ENCODE results near the gene ACVRL1.

ACVRL1 gene

DNA sequence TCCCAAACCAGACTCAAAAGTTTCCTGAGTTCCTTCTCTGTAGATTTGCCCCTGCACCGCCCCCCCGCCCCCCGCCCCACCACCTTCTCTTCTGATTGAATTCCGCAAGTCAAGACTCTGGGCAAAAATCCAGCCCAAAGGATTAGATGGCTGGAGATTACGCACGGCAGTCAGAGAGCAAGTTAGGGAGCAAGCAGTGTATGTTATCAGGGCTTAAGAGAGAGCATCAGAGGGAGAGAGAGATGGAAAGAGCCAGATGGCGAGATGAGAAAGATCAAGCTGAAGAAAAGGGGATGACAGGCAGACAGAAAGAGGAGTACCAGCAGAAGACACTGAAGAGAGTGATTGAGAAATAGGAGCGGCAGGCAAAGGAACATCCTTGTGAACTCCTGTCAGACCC is 33.3 kb upstream of the ACVRL1 start:
- H3K4me1 ChIP-seq (ENCODE audit: control insufficient read depth in 2 of 2, insufficient read depth in 1 of 2, low read depth in 1 of 2, low read length in 2 of 2), result peaks cover 19 to 45% of the 10 kb centered on the region in 2 donors
- no peak overlapping the region for H2BK15ac ChIP-seq (ENCODE audit: low read length)
- H3K9ac ChIP-seq (ENCODE audit: low read depth, low read length, poor library complexity), result no peak overlapping the region
- DNase-seq (ENCODE audit: low spot score), result no peak
- WGBS, 2 donors (ENCODE audit: extremely low coverage in 2 of 2, insufficient read length in 2 of 2, insufficient replicate concordance in 1 of 2), result no CpG with 5 or more reads among the region's 8 CpGs
- no peak overlapping the region for H3K23ac ChIP-seq (ENCODE audit: low read depth, low read length, poor library complexity)
- no peak overlapping the region for H3K4me2 ChIP-seq (ENCODE audit: insufficient read depth, low read length, poor library complexity, severe bottlenecking)
- H3K27ac ChIP-seq (replicated peaks; ENCODE audit: low read length), result no peak overlapping the region
- H2AK5ac ChIP-seq (ENCODE audit: low read depth, low read length), result no peak overlapping the region
- H2BK120ac ChIP-seq (ENCODE audit: low read depth, low read length), result no peak overlapping the region
- H3K14ac ChIP-seq (ENCODE audit: low read length), result no peak overlapping the region
- no peak overlapping the region for H4K91ac ChIP-seq (ENCODE audit: low read depth, low read length, poor library complexity)
- no peak overlapping the region for H3K4ac ChIP-seq (ENCODE audit: low read length)
- H3K36me3 ChIP-seq (replicated peaks in 1 of 2; ENCODE audit: control insufficient read depth in 2 of 2, insufficient read depth in 2 of 2, low read length in 2 of 2), result no peaks in the 10 kb centered on the region
- H2AFZ ChIP-seq (ENCODE audit: low read length), result no peak overlapping the region
- H3K4me3 ChIP-seq (ENCODE audit: low read length in 2 of 2), result no peak overlapping the region
- H4K8ac ChIP-seq (ENCODE audit: low read depth, low read length), result no peak overlapping the region
- no peaks in the 10 kb centered on the region for H3K9me3 ChIP-seq (replicated peaks in 1 of 2; ENCODE audit: control insufficient read depth in 2 of 2, insufficient read depth in 1 of 2, low read depth in 1 of 2, low read length in 2 of 2)
- no peak overlapping the region for H3K18ac ChIP-seq (ENCODE audit: low read length)
- no peak overlapping the region for H2BK12ac ChIP-seq (ENCODE audit: low read length)
- no peaks in the 10 kb centered on the region for H3K79me1 ChIP-seq (ENCODE audit: low read depth, low read length)
- H3K27me3 ChIP-seq (ENCODE audit: control insufficient read depth in 3 of 3, insufficient read depth in 3 of 3, low read depth in 1 of 3, low read length in 3 of 3), result peaks cover 0 to 26% (median 0%) of the 10 kb centered on the region in 3 experiments
- no peak overlapping the region for H2BK5ac ChIP-seq (ENCODE audit: low read length)

DNA sequence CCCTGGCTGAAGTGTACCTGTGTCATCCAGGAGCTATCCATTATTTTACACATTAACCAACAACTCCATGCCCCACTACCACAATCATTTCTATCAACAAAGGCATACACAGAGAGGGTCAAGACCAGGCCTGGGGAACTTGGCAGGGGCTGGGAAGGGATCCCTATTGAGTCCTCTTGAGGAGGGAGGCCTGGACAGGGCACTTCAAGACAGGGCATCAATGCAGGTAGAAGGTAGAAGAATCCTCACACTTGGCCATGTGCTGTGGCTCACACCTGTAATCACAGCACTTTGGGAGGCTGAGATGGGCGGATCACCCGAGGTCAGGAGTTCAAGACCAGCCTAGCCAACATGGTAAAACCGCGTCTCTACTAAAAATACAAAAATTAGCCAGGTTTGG is 32.8 kb upstream of the ACVRL1 start:
- Histone ChIP-seq H2BK120ac (ENCODE audit: low read depth, low read length) (no peak overlapping the region), H2BK12ac (ENCODE audit: low read length) (no peak overlapping the region), H4K8ac (ENCODE audit: low read depth, low read length) (no peak overlapping the region), H3K23ac (ENCODE audit: low read depth, low read length, poor library complexity) (no peak overlapping the region), H3K79me1 (ENCODE audit: low read depth, low read length) (no peaks in the 10 kb centered on the region), H2AK5ac (ENCODE audit: low read depth, low read length) (no peak overlapping the region), H3K27me3 (ENCODE audit: control insufficient read depth in 3 of 3, insufficient read depth in 3 of 3, low read depth in 1 of 3, low read length in 3 of 3) (peaks cover 0 to 22% (median 0%) of the 10 kb centered on the region in 3 experiments), H3K14ac (ENCODE audit: low read length) (no peak overlapping the region), H3K4me1 (ENCODE audit: control insufficient read depth in 2 of 2, insufficient read depth in 1 of 2, low read depth in 1 of 2, low read length in 2 of 2) (peaks cover 19 to 41% of the 10 kb centered on the region in 2 donors), H2AFZ (ENCODE audit: low read length) (no peak overlapping the region), H3K4me3 (ENCODE audit: low read length in 2 of 2) (no peak overlapping the region), H2BK5ac (ENCODE audit: low read length) (no peak overlapping the region), H4K91ac (ENCODE audit: low read depth, low read length, poor library complexity) (no peak overlapping the region), H3K36me3 (replicated peaks in 1 of 2; ENCODE audit: control insufficient read depth in 2 of 2, insufficient read depth in 2 of 2, low read length in 2 of 2) (no peaks in the 10 kb centered on the region), H3K4me2 (ENCODE audit: insufficient read depth, low read length, poor library complexity, severe bottlenecking) (no peak overlapping the region), H3K27ac (replicated peaks; ENCODE audit: low read length) (no peak overlapping the region), H3K4ac (ENCODE audit: low read length) (no peak overlapping the region), H3K9ac (ENCODE audit: low read depth, low read length, poor library complexity) (no peak overlapping the region), H3K18ac (ENCODE audit: low read length) (no peak overlapping the region), H2BK15ac (ENCODE audit: low read length) (no peak overlapping the region), H3K9me3 (replicated peaks in 1 of 2; ENCODE audit: control insufficient read depth in 2 of 2, insufficient read depth in 1 of 2, low read depth in 1 of 2, low read length in 2 of 2) (no peaks in the 10 kb centered on the region)
- DNase-seq (ENCODE audit: low spot score), result no peak
- WGBS, 2 donors (ENCODE audit: extremely low coverage in 2 of 2, insufficient read length in 2 of 2, insufficient replicate concordance in 1 of 2), result no CpG with 5 or more reads among the region's 4 CpGs

DNA sequence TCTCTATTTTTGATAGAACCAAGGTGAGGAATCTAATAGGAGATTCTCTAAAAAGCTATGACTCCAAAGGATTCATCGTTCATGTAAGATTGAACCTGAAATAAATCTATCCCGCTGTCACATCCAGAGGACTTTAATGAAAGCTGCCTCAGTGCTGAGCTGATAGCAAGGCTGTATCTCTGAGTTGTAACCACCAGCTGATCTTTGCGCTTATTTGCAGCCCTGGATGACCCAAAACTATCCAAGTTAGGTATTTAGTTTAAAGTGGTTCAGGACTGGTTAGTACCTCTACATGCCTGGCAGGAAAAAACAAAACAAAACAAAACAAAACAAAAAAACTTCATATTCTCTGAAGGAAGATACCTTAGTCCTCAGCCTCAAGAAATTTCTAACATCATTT is 28.2 kb upstream of the ACVRL1 start:
- H3K4me3 ChIP-seq (ENCODE audit: low read length in 2 of 2), result no peak overlapping the region
- WGBS, 2 donors (ENCODE audit: extremely low coverage in 2 of 2, insufficient read length in 2 of 2, insufficient replicate concordance in 1 of 2), result no CpG with 5 or more reads among the region's 3 CpGs
- H3K14ac ChIP-seq (ENCODE audit: low read length), result no peak overlapping the region
- H3K4me2 ChIP-seq (ENCODE audit: insufficient read depth, low read length, poor library complexity, severe bottlenecking), result no peak overlapping the region
- no peak overlapping the region for H3K9ac ChIP-seq (ENCODE audit: low read depth, low read length, poor library complexity)
- H3K79me1 ChIP-seq (ENCODE audit: low read depth, low read length), result no peaks in the 10 kb centered on the region
- no peaks in the 10 kb centered on the region for H3K27me3 ChIP-seq (ENCODE audit: control insufficient read depth in 3 of 3, insufficient read depth in 3 of 3, low read depth in 1 of 3, low read length in 3 of 3)
- H3K18ac ChIP-seq (ENCODE audit: low read length), result no peak overlapping the region
- no peak overlapping the region for H4K91ac ChIP-seq (ENCODE audit: low read depth, low read length, poor library complexity)
- H3K36me3 ChIP-seq (replicated peaks in 1 of 2; ENCODE audit: control insufficient read depth in 2 of 2, insufficient read depth in 2 of 2, low read length in 2 of 2), result no peaks in the 10 kb centered on the region
- H2AFZ ChIP-seq (ENCODE audit: low read length), result no peak overlapping the region
- no peak overlapping the region for H4K8ac ChIP-seq (ENCODE audit: low read depth, low read length)
- no peak overlapping the region for H2BK15ac ChIP-seq (ENCODE audit: low read length)
- no peak overlapping the region for H3K27ac ChIP-seq (replicated peaks; ENCODE audit: low read length)
- H3K23ac ChIP-seq (ENCODE audit: low read depth, low read length, poor library complexity), result no peak overlapping the region
- DNase-seq (ENCODE audit: low spot score), result no peak
- H2AK5ac ChIP-seq (ENCODE audit: low read depth, low read length), result no peak overlapping the region
- H2BK12ac ChIP-seq (ENCODE audit: low read length), result no peak overlapping the region
- H3K4ac ChIP-seq (ENCODE audit: low read length), result no peak overlapping the region
- peaks cover 0 to 3% of the 10 kb centered on the region in 2 donors for H3K9me3 ChIP-seq (replicated peaks in 1 of 2; ENCODE audit: control insufficient read depth in 2 of 2, insufficient read depth in 1 of 2, low read depth in 1 of 2, low read length in 2 of 2)
- peaks cover 3 to 5% of the 10 kb centered on the region in 2 donors for H3K4me1 ChIP-seq (ENCODE audit: control insufficient read depth in 2 of 2, insufficient read depth in 1 of 2, low read depth in 1 of 2, low read length in 2 of 2)
- no peak overlapping the region for H2BK5ac ChIP-seq (ENCODE audit: low read length)
- no peak overlapping the region for H2BK120ac ChIP-seq (ENCODE audit: low read depth, low read length)

DNA sequence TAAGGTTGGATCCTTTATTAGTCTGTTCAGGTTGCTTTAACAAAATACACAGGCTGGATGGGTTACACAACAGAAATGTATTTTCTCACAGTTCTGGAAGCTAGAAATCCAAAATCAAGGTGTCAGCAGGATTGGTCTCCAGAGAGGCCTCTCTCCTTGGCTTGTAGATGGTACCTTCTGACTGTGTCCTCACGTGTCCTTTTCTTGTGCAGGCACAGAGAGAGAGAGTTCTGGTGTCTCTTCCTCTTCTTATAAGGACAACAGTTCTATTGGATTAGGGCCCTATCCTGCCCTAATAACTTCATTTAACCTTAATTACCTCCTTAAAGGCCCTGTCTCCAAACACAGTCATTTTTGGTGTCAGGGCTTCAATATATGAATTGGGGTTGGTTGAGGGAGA is 24.0 kb upstream of the ACVRL1 start:
- Histone ChIP-seq H4K91ac (ENCODE audit: low read depth, low read length, poor library complexity) (no peak overlapping the region), H3K79me1 (ENCODE audit: low read depth, low read length) (no peaks in the 10 kb centered on the region), H2AFZ (ENCODE audit: low read length) (no peak overlapping the region), H3K18ac (ENCODE audit: low read length) (no peak overlapping the region), H3K36me3 (replicated peaks in 1 of 2; ENCODE audit: control insufficient read depth in 2 of 2, insufficient read depth in 2 of 2, low read length in 2 of 2) (no peaks in the 10 kb centered on the region), H2AK5ac (ENCODE audit: low read depth, low read length) (no peak overlapping the region), H2BK120ac (ENCODE audit: low read depth, low read length) (no peak overlapping the region), H4K8ac (ENCODE audit: low read depth, low read length) (no peak overlapping the region), H3K14ac (ENCODE audit: low read length) (no peak overlapping the region), H3K4me1 (ENCODE audit: control insufficient read depth in 2 of 2, insufficient read depth in 1 of 2, low read depth in 1 of 2, low read length in 2 of 2) (peaks cover 0 to 2% of the 10 kb centered on the region in 2 donors), H3K9me3 (replicated peaks in 1 of 2; ENCODE audit: control insufficient read depth in 2 of 2, insufficient read depth in 1 of 2, low read depth in 1 of 2, low read length in 2 of 2) (peaks cover 2 to 8% of the 10 kb centered on the region in 2 donors), H3K27me3 (ENCODE audit: control insufficient read depth in 3 of 3, insufficient read depth in 3 of 3, low read depth in 1 of 3, low read length in 3 of 3) (no peaks in the 10 kb centered on the region), H2BK5ac (ENCODE audit: low read length) (no peak overlapping the region), H3K23ac (ENCODE audit: low read depth, low read length, poor library complexity) (no peak overlapping the region), H3K9ac (ENCODE audit: low read depth, low read length, poor library complexity) (no peak overlapping the region), H2BK15ac (ENCODE audit: low read length) (no peak overlapping the region), H3K4me2 (ENCODE audit: insufficient read depth, low read length, poor library complexity, severe bottlenecking) (no peak overlapping the region), H3K4me3 (ENCODE audit: low read length in 2 of 2) (no peak overlapping the region), H3K27ac (replicated peaks; ENCODE audit: low read length) (no peak overlapping the region), H3K4ac (ENCODE audit: low read length) (no peak overlapping the region), H2BK12ac (ENCODE audit: low read length) (no peak overlapping the region)
- no peak for DNase-seq (ENCODE audit: low spot score)
- WGBS, 2 donors (ENCODE audit: extremely low coverage in 2 of 2, insufficient read length in 2 of 2, insufficient replicate concordance in 1 of 2), result no CpG with 5 or more reads among the region's 1 CpG

Data from neuronal stem cell (in vitro differentiated cells).